Colonic mucosa (tissue), 4 donors: Measurements from ENCODE around the gene SH3BP2. TPM values are rescaled to one million over a fixed set of nuclear protein-coding genes. Genes with fewer than 3 reads are reported as not detected.

ENCODE experiments used
- DNase-seq: peaks from one replicate; pipeline ENCODE4 v3.0.0-alpha.2; 2020
- H3K27ac ChIP-seq: fragments of 200-600 bp; one replicate; pipeline ENCODE4 v1.8.0; 2021
- H3K27me3 ChIP-seq: fragments of 200-600 bp; one replicate; pipeline ENCODE4 v1.8.0; 2021
- H3K36me3 ChIP-seq: fragments of 200-600 bp; one replicate; pipeline ENCODE4 v1.8.0; 2021
- H3K4me1 ChIP-seq: fragments of 200-600 bp; one replicate; pipeline ENCODE4 v1.8.0; 2021; ENCODE audit warnings: mild to moderate bottlenecking
- H3K4me3 ChIP-seq: fragments of 200-600 bp; one replicate; pipeline ENCODE4 v1.8.0; 2021
- H3K9ac ChIP-seq, 2 donors: one replicate each; pipeline ENCODE4 v1.7.0; 2013; ENCODE audit warnings: control low read depth in 2 of 2, low read depth in 2 of 2, low read length in 2 of 2
- H3K9me3 ChIP-seq: fragments of 200-600 bp; one replicate; pipeline ENCODE4 v1.8.0; 2021
- CTCF ChIP-seq: fragments of 200-600 bp; IDR thresholded peaks from one replicate; pipeline ENCODE4 v1.8.0; 2022; ENCODE audit warnings: antibody characterized with exemption, mild to moderate bottlenecking
- intact Hi-C: fragments of 100-400 bp; cut with DNase I; formaldehyde crosslinking; loops from one replicate; pipeline ENCODE4 v1.14.1; 2022
- total RNA-seq, 2 donors: library from RNA; stranded (reverse); fragmentation: NEBNext Ultra II Directional in 1 of 2; extraction: Animal tissue kit (Norgen Biotek cat#: 25700) in 1 of 2; gene quantifications; one replicate each; pipeline ENCODE4 v1.2.1, GENCODE V29; 2021
- donor health status: healthy.
- donor health status: DM: no; HTN: no; CAD: no.
- donor health status: DM: no; HTN: no; CAD: no.

SH3BP2 gene
- total RNA-seq, 2 donors from 2014 or later: 62.2 to 70.8 TPM

- H3K27ac ChIP-seq: no peak overlapping the region
- intact Hi-C loops: no loop called here
- TF ChIP-seq CTCF: no peak
- H3K9ac ChIP-seq: no peak overlapping the region
- H3K4me1 ChIP-seq: no peaks in the 10 kb centered on the region
- no peaks in the 10 kb centered on the region for H3K9me3 ChIP-seq
- no peaks in the 10 kb centered on the region for H3K27me3 ChIP-seq
- DNase-seq: no peak
- no peak overlapping the region for H3K4me3 ChIP-seq
- H3K36me3 ChIP-seq: peaks cover 12% of the 10 kb centered on the region
Observed at GRCh38 chr4:2827874-2828751, 35.2 kb downstream of the SH3BP2 start.

GRCh38 chr4:2828758-2829181 lies 35.9 kb downstream of the SH3BP2 start:
- H3K9ac ChIP-seq: no peak overlapping the region
- intact Hi-C loops: no loop called here
- H3K4me3 ChIP-seq: no peak overlapping the region
- no peaks in the 10 kb centered on the region for H3K27me3 ChIP-seq
- peaks cover 12% of the 10 kb centered on the region for H3K36me3 ChIP-seq
- H3K9me3 ChIP-seq: no peaks in the 10 kb centered on the region
- DNase-seq: no peak
- TF ChIP-seq CTCF: no peak
- H3K27ac ChIP-seq: no peak overlapping the region
- no peaks in the 10 kb centered on the region for H3K4me1 ChIP-seq

DNA sequence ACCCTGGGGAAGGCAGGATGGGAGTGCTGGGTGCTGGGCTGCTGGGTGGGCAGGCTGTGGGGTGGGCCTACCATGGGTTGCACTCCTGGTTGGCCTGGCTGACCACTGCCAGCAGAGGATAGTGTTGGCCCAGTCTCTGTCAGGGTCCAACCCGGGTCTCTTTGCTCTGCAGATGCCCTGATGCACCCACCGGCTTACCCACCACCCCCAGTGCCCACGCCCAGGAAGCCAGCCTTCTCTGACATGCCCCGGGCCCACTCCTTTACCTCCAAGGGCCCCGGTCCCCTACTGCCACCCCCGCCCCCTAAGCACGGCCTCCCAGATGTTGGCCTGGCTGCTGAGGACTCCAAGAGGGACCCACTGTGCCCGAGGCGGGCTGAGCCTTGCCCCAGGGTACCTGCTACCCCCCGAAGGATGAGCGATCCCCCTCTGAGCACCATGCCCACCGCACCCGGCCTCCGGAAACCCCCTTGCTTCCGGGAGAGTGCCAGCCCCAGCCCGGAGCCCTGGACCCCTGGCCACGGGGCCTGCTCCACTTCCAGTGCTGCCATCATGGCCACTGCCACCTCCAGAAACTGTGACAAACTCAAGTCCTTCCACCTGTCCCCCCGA lies 36.5 kb downstream of the SH3BP2 start:
- H3K4me3 ChIP-seq: no peak overlapping the region
- H3K9ac ChIP-seq: no peak overlapping the region
- H3K36me3 ChIP-seq: peaks cover 12% of the 10 kb centered on the region
- no peak for DNase-seq
- TF ChIP-seq CTCF: no peak
- no peaks in the 10 kb centered on the region for H3K27me3 ChIP-seq
- no peaks in the 10 kb centered on the region for H3K9me3 ChIP-seq
- H3K4me1 ChIP-seq: no peaks in the 10 kb centered on the region
- no peak overlapping the region for H3K27ac ChIP-seq
- intact Hi-C loops: no loop called here

DNA sequence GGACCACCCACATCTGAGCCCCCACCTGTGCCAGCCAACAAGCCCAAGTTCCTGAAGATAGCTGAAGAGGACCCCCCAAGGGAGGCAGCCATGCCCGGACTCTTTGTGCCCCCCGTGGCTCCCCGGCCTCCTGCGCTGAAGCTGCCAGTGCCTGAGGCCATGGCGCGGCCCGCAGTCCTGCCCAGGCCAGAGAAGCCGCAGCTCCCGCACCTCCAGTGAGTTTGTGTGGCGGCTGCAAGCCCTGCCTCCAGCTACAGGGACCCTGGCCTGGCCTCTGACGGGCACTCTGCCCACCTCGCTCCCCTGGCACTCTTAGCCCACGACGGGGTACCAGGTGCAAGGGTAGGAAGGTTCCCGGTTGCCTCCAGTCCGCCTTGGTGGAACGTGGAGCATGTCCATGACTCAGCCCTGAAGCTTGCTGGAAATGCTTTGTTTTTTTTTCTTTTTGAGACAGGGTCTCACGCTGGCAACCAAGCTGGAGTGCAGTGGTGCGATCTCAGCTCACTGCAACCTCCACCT lies 37.1 kb downstream of the SH3BP2 start:
- H3K27ac ChIP-seq: no peak overlapping the region
- H3K9me3 ChIP-seq: no peaks in the 10 kb centered on the region
- intact Hi-C loops: no loop called here
- H3K4me3 ChIP-seq: no peak overlapping the region
- DNase-seq: no peak
- peaks cover 12% of the 10 kb centered on the region for H3K36me3 ChIP-seq
- H3K4me1 ChIP-seq: no peaks in the 10 kb centered on the region
- no peak overlapping the region for H3K9ac ChIP-seq
- H3K27me3 ChIP-seq: no peaks in the 10 kb centered on the region
- TF ChIP-seq CTCF: no peak

GRCh38 chr4:2830632-2831610 lies 38.0 kb downstream of the SH3BP2 start:
- intact Hi-C loops: no loop called here
- no peak for DNase-seq
- no peak overlapping the region for H3K9ac ChIP-seq
- no peak for TF ChIP-seq CTCF
- H3K9me3 ChIP-seq: no peaks in the 10 kb centered on the region
- no peaks in the 10 kb centered on the region for H3K4me1 ChIP-seq
- no peak overlapping the region for H3K27ac ChIP-seq
- H3K4me3 ChIP-seq: no peak overlapping the region
- H3K36me3 ChIP-seq: peaks cover 12% of the 10 kb centered on the region
- H3K27me3 ChIP-seq: no peaks in the 10 kb centered on the region
